ENCODE measurements around the gene GEMIN8. TPM values are rescaled to one million over a fixed set of nuclear protein-coding genes. Genes with fewer than 3 reads are reported as not detected.

The GEMIN8 gene
- total RNA-seq, 1 experiment from 2014 or later, result 11.3 TPM

DNA sequence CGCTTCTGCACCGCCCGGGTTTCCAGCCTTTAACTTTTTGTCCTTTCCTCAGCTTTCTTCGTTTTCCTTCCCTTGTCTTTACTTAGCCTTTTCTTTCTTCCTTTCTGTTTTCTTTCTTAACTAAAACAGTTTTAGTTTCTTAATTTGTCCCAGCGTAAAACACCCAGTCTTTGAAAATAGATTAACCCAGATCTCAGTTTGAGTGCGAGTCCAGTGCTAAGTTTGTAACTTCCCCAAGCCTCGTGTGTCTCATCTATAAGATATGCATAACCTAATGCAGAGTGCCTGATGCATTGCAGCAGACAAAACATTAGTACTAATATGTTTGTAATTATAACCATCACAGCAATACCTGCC is 460 bp upstream of the GEMIN8 start:
- ChIA-PET RAD21 (ENCODE audit: low non-redundant PET in 1 of 2, low total read pairs in 2 of 2, uncharacterized antibody in 2 of 2, unreplicated experiment in 2 of 2) (interaction anchor here in 1 of 2 experiments (1.0 kb wide), 1 partner anchor 523 kb away, joined by 4 read pairs; no protein-coding TSS in a partner anchor), POLR2A (interaction anchor here (0.9 to 1.3 kb wide), 3 partner anchors 116 to 519 kb away, joined by 3 read pairs; no protein-coding TSS in a partner anchor), CTCF (interaction anchor here (1.0 to 2.4 kb wide), 3 partner anchors 282 to 531 kb away, joined by 3 to 10 read pairs (median 5); no protein-coding TSS in a partner anchor)
- Histone ChIP-seq H3K9me2 (ENCODE audit: insufficient read depth) (no peaks in the 10 kb centered on the region), H3K9me3 (ENCODE audit: control insufficient read depth in 1 of 2, insufficient read depth in 1 of 2, low read depth in 1 of 2, low read length in 2 of 2) (no peaks in the 10 kb centered on the region), H3K36me3 (ENCODE audit: control insufficient read depth in 1 of 2, insufficient read depth in 2 of 2, low read length in 2 of 2) (no peaks in the 10 kb centered on the region), H4K20me1 (ENCODE audit: insufficient read depth) (no peaks in the 10 kb centered on the region), H3K4me1 (ENCODE audit: control insufficient read depth in 1 of 2, insufficient read depth in 2 of 2, low read length in 2 of 2) (peaks cover 16 to 22% of the 10 kb centered on the region in 2 experiments), H2AFZ (ENCODE audit: low read depth, low read length, poor library complexity, severe bottlenecking) (no peak overlapping the region), H3K4me2 (ENCODE audit: low read length) (peak overlapping the region; percentile 81), H3K27ac (ENCODE audit: low read depth, low read length) (peak overlapping the region; percentile 82), H3K27me3 (ENCODE audit: insufficient read depth, low read length) (no peaks in the 10 kb centered on the region), H3K9ac (ENCODE audit: low read length) (peak overlapping the region; percentile 80), H3K79me2 (ENCODE audit: insufficient read depth, low read length) (0 out of 2 replicates have a peak, but pooled peaks cover 4% of the 10 kb centered on the region), H3K4me3 (replicated peaks in 1 of 2; ENCODE audit: low read depth in 1 of 2, low read length in 2 of 2) (peak overlapping the region; percentile 64 to 69)
- BruUV-seq (replicated peaks), result TSS peak; percentile 90
- no peak for TF ChIP-seq EZH2 (IDR thresholded peaks at IDR 0.05)
- no peak for TF ChIP-seq RAD21 (IDR thresholded peaks at IDR 0.05; ENCODE audit: low read depth)
- intact Hi-C loops (cut with micrococcal nuclease), result loop anchor here (5.0 to 10.0 kb wide), 2 partner anchors 1075 to 1328 kb away; no protein-coding TSS in a partner anchor
- DNase-seq (ENCODE audit: low read depth, low spot score), result no peak
- no peak for ATAC-seq

DNA sequence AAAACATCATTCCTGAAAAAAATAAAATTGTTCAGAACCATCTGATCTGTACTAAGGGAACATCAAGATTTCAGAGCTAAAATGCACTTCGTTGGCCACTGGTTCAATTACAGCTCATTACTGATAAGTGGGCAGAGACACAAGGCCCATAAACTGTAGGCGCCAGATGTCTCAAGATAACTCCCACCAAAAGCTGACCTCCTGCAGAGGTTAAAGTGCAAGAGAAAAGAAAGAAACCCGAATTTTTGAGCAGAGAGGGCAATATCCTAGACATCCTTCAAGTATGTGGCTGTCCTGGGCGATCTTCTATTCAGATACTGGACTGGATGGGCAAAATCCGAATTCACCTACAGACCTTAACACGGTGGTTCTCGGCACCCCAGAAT is 660 bp downstream of the GEMIN8 start:
- Histone ChIP-seq H3K9me2 (ENCODE audit: insufficient read depth) (no peaks in the 10 kb centered on the region), H3K4me2 (ENCODE audit: low read length) (peak overlapping the region; percentile 81), H3K4me3 (replicated peaks in 1 of 2; ENCODE audit: low read depth in 1 of 2, low read length in 2 of 2) (peak overlapping the region; percentile 64 to 69), H4K20me1 (ENCODE audit: insufficient read depth) (no peaks in the 10 kb centered on the region), H3K4me1 (ENCODE audit: control insufficient read depth in 1 of 2, insufficient read depth in 2 of 2, low read length in 2 of 2) (peaks cover 16 to 22% of the 10 kb centered on the region in 2 experiments), H3K27me3 (ENCODE audit: insufficient read depth, low read length) (no peaks in the 10 kb centered on the region), H2AFZ (ENCODE audit: low read depth, low read length, poor library complexity, severe bottlenecking) (no peak overlapping the region), H3K9me3 (ENCODE audit: control insufficient read depth in 1 of 2, insufficient read depth in 1 of 2, low read depth in 1 of 2, low read length in 2 of 2) (no peaks in the 10 kb centered on the region), H3K79me2 (ENCODE audit: insufficient read depth, low read length) (0 out of 2 replicates have a peak, but pooled peaks cover 4% of the 10 kb centered on the region), H3K27ac (ENCODE audit: low read depth, low read length) (peak overlapping the region; percentile 82), H3K36me3 (ENCODE audit: control insufficient read depth in 1 of 2, insufficient read depth in 2 of 2, low read length in 2 of 2) (no peaks in the 10 kb centered on the region), H3K9ac (ENCODE audit: low read length) (peak overlapping the region; percentile 80)
- RAD21 ChIA-PET (ENCODE audit: low non-redundant PET in 1 of 2, low total read pairs in 2 of 2, uncharacterized antibody in 2 of 2, unreplicated experiment in 2 of 2), result interaction anchor here in 1 of 2 experiments (1.0 kb wide), 1 partner anchor 522 kb away, joined by 4 read pairs; no protein-coding TSS in a partner anchor
- POLR2A ChIA-PET, result interaction anchor here (0.9 to 1.4 kb wide), 4 partner anchors 115 to 518 kb away, joined by 3 read pairs; partner anchors contain the start of genes OFD1 and TRAPPC2
- DNase-seq (ENCODE audit: low read depth, low spot score) (no peak), ATAC-seq (no peak)
- CTCF ChIA-PET, result interaction anchor here (1.5 to 2.4 kb wide), 2 partner anchors 281 to 522 kb away, joined by 5 to 10 read pairs; no protein-coding TSS in a partner anchor
- TF ChIP-seq ZFX (IDR thresholded peaks at IDR 0.05) (no peak), CTCF (IDR thresholded peaks at IDR 0.05 in 2 of 3, conservative IDR thresholded peaks at IDR 0.05 in 1 of 3; ENCODE audit: borderline replicate concordance in 1 of 3, insufficient read depth in 1 of 3, low read depth in 2 of 3, low read length in 2 of 3) (no peak), SIN3A (IDR thresholded peaks at IDR 0.05; ENCODE audit: low read depth) (no peak), POLR2A (IDR thresholded peaks at IDR 0.05; ENCODE audit: borderline replicate concordance, extremely low read depth, insufficient read depth, insufficient read length) (no peak), POLR2AphosphoS5 (IDR thresholded peaks at IDR 0.05; ENCODE audit: low read depth, low read length) (no peak), ELF1 (IDR thresholded peaks at IDR 0.05; ENCODE audit: borderline replicate concordance, low read depth) (no peak)
- TF ChIP-seq, protein P1, sequence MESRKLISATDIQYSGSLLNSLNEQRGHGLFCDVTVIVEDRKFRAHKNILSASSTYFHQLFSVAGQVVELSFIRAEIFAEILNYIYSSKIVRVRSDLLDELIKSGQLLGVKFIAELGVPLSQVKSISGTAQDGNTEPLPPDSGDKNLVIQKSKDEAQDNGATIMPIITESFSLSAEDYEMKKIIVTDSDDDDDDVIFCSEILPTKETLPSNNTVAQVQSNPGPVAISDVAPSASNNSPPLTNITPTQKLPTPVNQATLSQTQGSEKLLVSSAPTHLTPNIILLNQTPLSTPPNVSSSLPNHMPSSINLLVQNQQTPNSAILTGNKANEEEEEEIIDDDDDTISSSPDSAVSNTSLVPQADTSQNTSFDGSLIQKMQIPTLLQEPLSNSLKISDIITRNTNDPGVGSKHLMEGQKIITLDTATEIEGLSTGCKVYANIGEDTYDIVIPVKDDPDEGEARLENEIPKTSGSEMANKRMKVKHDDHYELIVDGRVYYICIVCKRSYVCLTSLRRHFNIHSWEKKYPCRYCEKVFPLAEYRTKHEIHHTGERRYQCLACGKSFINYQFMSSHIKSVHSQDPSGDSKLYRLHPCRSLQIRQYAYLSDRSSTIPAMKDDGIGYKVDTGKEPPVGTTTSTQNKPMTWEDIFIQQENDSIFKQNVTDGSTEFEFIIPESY (IDR thresholded peaks at IDR 0.05; ENCODE audit: extremely low read depth, insufficient replicate concordance, low read length), result no peak
- TF ChIP-seq, protein P2, sequence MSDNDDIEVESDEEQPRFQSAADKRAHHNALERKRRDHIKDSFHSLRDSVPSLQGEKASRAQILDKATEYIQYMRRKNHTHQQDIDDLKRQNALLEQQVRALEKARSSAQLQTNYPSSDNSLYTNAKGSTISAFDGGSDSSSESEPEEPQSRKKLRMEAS (IDR thresholded peaks at IDR 0.05), result no peak
- BruUV-seq (replicated peaks), result TSS peak; percentile 74
- intact Hi-C loops (cut with micrococcal nuclease), result loop anchor here (2.0 to 10.0 kb wide), 2 partner anchors 94 to 376 kb away; partner anchors contain the start of gene TCEANC

Data from HCT116 (cell line).